PC-3 (cell line): ENCODE measurements around the gene TTC23. TPM values are rescaled to one million over a fixed set of nuclear protein-coding genes. Genes with fewer than 3 reads are reported as not detected.

Experiments used
- ATAC-seq: fragments of 200-7000 bp; cut with Tn5 transposase; 2 replicates; pipeline ENCODE4 v1.9.1; 2020; ENCODE audit warnings: mild to moderate bottlenecking, moderate library complexity
- BruUV-seq: library from RNA; stranded (reverse); fragments of 400-500 nt; replicated peaks from 2 replicates; lab custom pipeline; 2021; lab: Mats Ljungman, UMichigan
- CTCF ChIA-PET: fragments of 300-600 bp; sonication (Branson Sonifier 250); formaldehyde crosslinking; loops from one replicate; lab custom pipeline; 2022; ENCODE audit warnings: antibody characterized with exemption; lab: Charles Lee
- POLR2A ChIA-PET: fragments of 300-600 bp; sonication (Branson Sonifier 250); formaldehyde crosslinking; loops from one replicate; lab custom pipeline; 2022; ENCODE audit warnings: antibody characterized with exemption; ENCODE audit not compliant: unreplicated experiment; lab: Charles Lee
- DNase-seq: peaks from one replicate; pipeline ENCODE4 v3.0.0-alpha.2; 2015
- H2AFZ ChIP-seq: fragments of 300-600 bp; sonication (generic); 2 replicates; pipeline ENCODE4 v1.6.0; 2016; ENCODE audit warnings: antibody characterized with exemption, low read length
- H3F3A ChIP-seq: fragments of 300-600 bp; sonication (generic); one replicate; pipeline ENCODE4 v1.6.0; 2017; ENCODE audit warnings: antibody characterized with exemption, low read length, control low read depth, mild to moderate bottlenecking; ENCODE audit not compliant: unreplicated experiment
- H3K27ac ChIP-seq: fragments of 300-600 bp; sonication (generic); 2 replicates; pipeline ENCODE4 v1.5.1; 2016; ENCODE audit warnings: mild to moderate bottlenecking, low read length
- H3K27me3 ChIP-seq: fragments of 300-600 bp; sonication (generic); 2 replicates; pipeline ENCODE4 v1.6.1; 2016; ENCODE audit warnings: low read length, mixed read lengths
- H3K36me3 ChIP-seq: fragments of 300-600 bp; sonication (generic); 2 replicates; pipeline ENCODE4 v1.6.1; 2016; ENCODE audit warnings: low read depth, mixed run types, low read length, mixed read lengths
- H3K4me1 ChIP-seq: fragments of 300-600 bp; sonication (generic); 2 replicates; pipeline ENCODE4 v1.5.1; 2016; ENCODE audit warnings: low read length; ENCODE audit not compliant: insufficient read depth
- H3K4me2 ChIP-seq: fragments of 300-600 bp; sonication (generic); 2 replicates; pipeline ENCODE4 v1.6.0; 2016; ENCODE audit warnings: low read length
- H3K4me3 ChIP-seq: fragments of 300-600 bp; sonication (generic); 2 replicates; pipeline ENCODE4 v1.5.1; 2016; ENCODE audit warnings: mild to moderate bottlenecking, low read length, mixed read lengths
- H3K79me2 ChIP-seq: fragments of 300-600 bp; sonication (generic); 2 replicates; pipeline ENCODE4 v1.6.1; 2017; ENCODE audit warnings: low read length, mixed read lengths
- H3K9ac ChIP-seq: fragments of 300-600 bp; sonication (generic); 2 replicates; pipeline ENCODE4 v1.6.0; 2016; ENCODE audit warnings: mild to moderate bottlenecking, low read length
- H3K9me2 ChIP-seq: fragments of 300-600 bp; sonication (generic); replicated peaks from 2 replicates; pipeline ENCODE4 v1.6.1; 2016; ENCODE audit warnings: mixed run types, low read length, mixed read lengths
- H3K9me3 ChIP-seq: fragments of 300-600 bp; sonication (generic); 2 replicates; pipeline ENCODE4 v1.6.1; 2016; ENCODE audit warnings: low read length, mixed read lengths
- H4K20me1 ChIP-seq: fragments of 300-600 bp; sonication (generic); 2 replicates; pipeline ENCODE4 v1.6.1; 2016; ENCODE audit warnings: low read length, mixed read lengths
- CTCF ChIP-seq: fragments of 300-600 bp; sonication (generic); conservative IDR thresholded peaks from 2 replicates; pipeline ENCODE4 v1.5.1; 2017; ENCODE audit warnings: antibody characterized with exemption, low read depth, mild to moderate bottlenecking, low read length
- EZH2 ChIP-seq: fragments of 300-600 bp; sonication (generic); IDR thresholded peaks from one replicate; pipeline ENCODE4 v1.6.1; 2017; ENCODE audit warnings: antibody characterized with exemption, mild to moderate bottlenecking, low read length; ENCODE audit not compliant: unreplicated experiment
- EZH2phosphoT487 ChIP-seq: fragments of 300-600 bp; sonication (generic); IDR thresholded peaks from 2 replicates; pipeline ENCODE4 v1.6.1; 2018; ENCODE audit warnings: mild to moderate bottlenecking, antibody characterized with exemption, low read length, borderline replicate concordance
- intact Hi-C: fragments of 100-400 bp; cut with micrococcal nuclease; formaldehyde crosslinking; loops from 2 replicates; pipeline ENCODE4 v1.9.0; 2023
- total RNA-seq: library from RNA; depleted of rRNA; stranded (reverse); fragments of >200 nt; gene quantifications from 2 replicates; pipeline ENCODE4 v1.2.3, GENCODE V29; 2014

TTC23 gene
- total RNA-seq, 1 experiment from 2014 or later: 10.4 TPM

GRCh38 chr15:99128411-99128810, 121.0 kb downstream of the TTC23 start:
- DNase-seq: no peak
- ATAC-seq: no peak
- Histone ChIP-seq H3K9ac (no peak overlapping the region), H3K4me2 (no peak overlapping the region), H3K79me2 (0 out of 2 replicates have a peak, but pooled peaks cover 3% of the 10 kb centered on the region), H3K4me1 (peaks cover 16% of the 10 kb centered on the region), H3K9me3 (no peaks in the 10 kb centered on the region), H3K9me2 (no peaks in the 10 kb centered on the region), H3K27ac (no peak overlapping the region), H3F3A (peaks cover 3% of the 10 kb centered on the region), H3K27me3 (no peaks in the 10 kb centered on the region), H2AFZ (no peak overlapping the region), H4K20me1 (no peaks in the 10 kb centered on the region), H3K4me3 (no peak overlapping the region), H3K36me3 (peaks cover 6% of the 10 kb centered on the region; the same call in 1 of the 2 replicates)
- intact Hi-C loops: no loop called here
- CTCF ChIA-PET: no interaction called here
- no TSS peak for BruUV-seq
- TF ChIP-seq EZH2phosphoT487 (no peak), EZH2 (no peak), CTCF (no peak)
- POLR2A ChIA-PET: no interaction called here

- ATAC-seq (no peak), DNase-seq (no peak)
- Histone ChIP-seq H3K4me1 (peaks cover 22% of the 10 kb centered on the region), H4K20me1 (no peaks in the 10 kb centered on the region), H3K79me2 (0 out of 2 replicates have a peak, but pooled peaks cover 3% of the 10 kb centered on the region), H3K36me3 (peaks cover 6% of the 10 kb centered on the region; the same call in 1 of the 2 replicates), H3K9ac (no peak overlapping the region), H3K9me3 (no peaks in the 10 kb centered on the region), H3F3A (peaks cover 8% of the 10 kb centered on the region), H2AFZ (no peak overlapping the region), H3K9me2 (no peaks in the 10 kb centered on the region), H3K4me3 (no peak overlapping the region), H3K27ac (no peak overlapping the region), H3K27me3 (no peaks in the 10 kb centered on the region), H3K4me2 (no peak overlapping the region)
- no TSS peak for BruUV-seq
- intact Hi-C loops: no loop called here
- ChIA-PET CTCF (no interaction called here), POLR2A (no interaction called here)
- no peak for TF ChIP-seq CTCF
- TF ChIP-seq EZH2phosphoT487: no peak
- no peak for TF ChIP-seq EZH2
Observed at GRCh38 chr15:99127773-99128172, 121.6 kb downstream of the TTC23 start.

- no peak overlapping the region for H2AFZ ChIP-seq
- H3K4me3 ChIP-seq: no peak overlapping the region
- no peak for ATAC-seq
- no peak for DNase-seq
- no peaks in the 10 kb centered on the region for H3K9me2 ChIP-seq
- no peaks in the 10 kb centered on the region for H3K27me3 ChIP-seq
- no peak overlapping the region for H3K4me2 ChIP-seq
- H3F3A ChIP-seq: peaks cover 8% of the 10 kb centered on the region
- no peak overlapping the region for H3K9ac ChIP-seq
- no peaks in the 10 kb centered on the region for H3K9me3 ChIP-seq
- no peaks in the 10 kb centered on the region for H4K20me1 ChIP-seq
- intact Hi-C loops: no loop called here
- H3K27ac ChIP-seq: no peak overlapping the region
- CTCF ChIA-PET: no interaction called here
- 0 out of 2 replicates have a peak, but pooled peaks cover 3% of the 10 kb centered on the region for H3K79me2 ChIP-seq
- H3K4me1 ChIP-seq: peaks cover 27% of the 10 kb centered on the region
- H3K36me3 ChIP-seq: peaks cover 6% of the 10 kb centered on the region; the same call in 1 of the 2 replicates
- no TSS peak for BruUV-seq
- TF ChIP-seq EZH2phosphoT487 (no peak), EZH2 (no peak), CTCF (no peak)
- POLR2A ChIA-PET: no interaction called here
Observed at GRCh38 chr15:99126930-99127329, 122.5 kb downstream of the TTC23 start.
